ENCODE results near the gene EDC4. TPM values are rescaled to one million over a fixed set of nuclear protein-coding genes. Genes with fewer than 3 reads are reported as not detected.
"Not testable (repeated sequence)": the region's sequence is repeated elsewhere in the genome, so short reads cannot be mapped to it uniquely, and the experiment has no call there.

EDC4 gene
- total RNA-seq, 1 experiment from 2014 or later, result 80.9 TPM

DNA sequence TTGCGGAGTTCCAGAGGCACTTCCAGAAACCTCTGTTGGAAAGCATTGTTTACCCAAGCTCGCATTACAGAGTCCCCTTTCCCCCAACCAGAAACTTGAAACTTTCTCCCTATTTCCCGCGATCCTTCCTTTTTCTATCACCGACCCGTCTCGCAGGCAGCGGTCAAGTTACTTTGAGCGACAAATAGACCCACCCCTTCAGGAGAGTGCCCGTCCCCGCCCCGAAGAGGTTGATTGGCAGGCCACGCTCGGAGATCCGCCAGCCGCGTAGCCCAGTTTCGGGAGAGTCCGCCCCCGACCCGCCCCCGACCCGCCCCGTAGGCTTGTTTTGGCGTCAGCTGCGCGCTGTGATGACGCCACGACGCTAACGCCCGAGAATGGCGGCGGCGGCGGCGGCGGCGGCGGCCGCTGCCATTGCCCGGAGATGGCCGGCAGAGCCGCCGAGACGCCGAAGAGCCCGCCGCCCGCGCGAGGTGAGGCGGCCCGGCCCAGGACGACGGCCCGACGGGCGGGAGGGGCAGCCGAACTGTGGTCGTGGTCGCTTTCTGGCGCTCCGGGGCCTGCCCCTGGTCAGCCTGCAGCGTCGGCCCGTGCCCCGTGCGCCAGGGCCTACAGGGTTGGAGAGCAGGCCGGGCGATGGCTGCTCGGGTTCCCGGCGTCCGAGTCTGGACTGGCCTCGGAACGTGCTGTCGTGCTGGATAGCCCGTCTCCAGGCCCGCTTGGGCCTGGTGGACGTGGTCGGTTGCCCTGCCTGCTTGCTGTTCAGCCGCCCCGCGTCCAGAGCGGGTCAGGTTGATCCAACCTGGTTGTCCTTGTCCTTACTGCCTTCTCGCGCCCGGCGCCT lies 20.3 kb downstream of the EDC4 start, which contains the start of gene PSKH1:
Gene PSKH1, plus strand, starts transcription at position 356 of the 844 bp plus-strand sequence. CDS start 15,496 bp downstream, outside the sequence.
- DNase-seq (ENCODE audit: low spot score), result peak; percentile 98
- in situ Hi-C loops (cut with HindIII; ENCODE audit: low sequenced_read_pairs), result loop anchor here (25.0 kb wide), 1 partner anchor 206 kb away; no protein-coding TSS in a partner anchor

DNA sequence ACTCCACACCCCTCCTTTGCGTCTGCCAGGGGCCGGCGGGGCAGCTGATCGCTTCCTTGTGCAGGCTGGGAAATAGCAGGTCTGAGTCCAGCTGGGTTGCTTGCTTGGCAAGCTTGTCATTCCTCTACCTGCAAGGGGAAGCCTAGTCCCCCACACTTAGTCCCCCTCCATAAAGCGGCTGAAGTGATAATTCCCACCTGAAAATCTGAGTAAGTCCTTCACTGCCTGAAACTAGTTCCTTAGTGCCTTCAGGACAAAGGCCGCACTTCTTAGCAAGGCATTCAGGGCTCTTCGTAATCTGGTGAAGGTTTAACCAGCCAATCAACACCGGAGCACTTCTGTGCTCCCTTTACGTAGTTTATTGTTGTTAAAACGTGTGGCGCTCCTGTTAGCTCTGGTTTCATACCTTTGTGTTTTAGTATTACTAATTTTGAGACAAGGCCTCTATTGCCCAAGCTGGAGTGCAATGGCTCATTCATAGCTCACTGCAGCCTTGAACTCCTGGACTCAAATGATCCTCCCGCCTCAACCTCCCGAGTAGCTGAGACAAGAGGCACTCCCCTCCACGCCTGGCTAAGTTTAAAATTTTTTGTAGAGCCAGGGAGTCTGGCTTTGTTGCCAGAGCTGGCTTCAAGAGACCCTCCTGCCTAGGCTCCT lies 21.0 kb downstream of the EDC4 start:
- peak; percentile 55 for DNase-seq (ENCODE audit: low spot score)
- in situ Hi-C loops (cut with HindIII; ENCODE audit: low sequenced_read_pairs), result loop anchor here (25.0 kb wide), 1 partner anchor 207 kb away; no protein-coding TSS in a partner anchor

DNA sequence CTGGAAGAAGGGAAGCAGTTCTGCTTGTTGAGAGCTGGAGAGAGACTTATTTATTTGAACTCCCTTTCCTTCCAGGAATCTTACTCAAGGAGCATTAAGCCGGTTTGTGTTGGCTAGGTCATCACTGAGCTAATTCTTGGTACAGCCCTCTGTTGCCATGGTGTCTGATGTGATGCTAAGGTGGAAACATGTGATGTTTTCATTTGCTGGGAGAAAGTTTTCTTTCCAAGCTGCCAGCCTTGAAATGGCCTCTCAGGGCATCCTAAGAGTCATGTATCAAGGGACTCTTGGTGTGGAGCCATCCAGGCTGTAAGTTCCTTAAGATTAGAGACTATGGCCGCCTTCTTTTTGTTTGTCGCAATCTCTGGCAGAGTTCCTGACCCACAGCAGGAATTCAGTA lies 24.4 kb downstream of the EDC4 start:
- peak; percentile 36 for DNase-seq (ENCODE audit: low spot score)
- in situ Hi-C loops (cut with HindIII; ENCODE audit: low sequenced_read_pairs), result loop anchor here (25.0 kb wide), 1 partner anchor 210 kb away; no protein-coding TSS in a partner anchor

DNA sequence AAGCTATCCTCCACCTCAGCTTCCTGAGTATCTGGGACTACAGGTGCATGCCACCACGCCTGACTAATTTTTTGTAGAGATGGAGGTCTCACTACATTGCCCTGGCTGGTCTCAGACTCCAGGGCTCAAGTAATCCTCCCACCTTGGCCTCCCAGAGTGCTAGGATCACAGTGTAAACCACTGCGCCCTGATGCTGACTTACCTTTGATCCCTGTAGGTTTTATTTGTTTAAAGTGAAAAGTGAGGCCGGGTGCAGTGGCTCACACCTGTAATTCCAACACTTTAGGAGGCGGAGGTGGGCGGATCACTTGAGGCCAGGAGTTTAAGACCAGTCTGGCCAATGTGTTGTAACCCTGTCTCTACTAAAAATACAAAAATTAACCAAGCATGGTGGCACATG lies 28.9 kb downstream of the EDC4 start:
- DNase-seq (ENCODE audit: low spot score), result no peak
- in situ Hi-C loops (cut with HindIII; ENCODE audit: low sequenced_read_pairs), result no loop called here

DNA sequence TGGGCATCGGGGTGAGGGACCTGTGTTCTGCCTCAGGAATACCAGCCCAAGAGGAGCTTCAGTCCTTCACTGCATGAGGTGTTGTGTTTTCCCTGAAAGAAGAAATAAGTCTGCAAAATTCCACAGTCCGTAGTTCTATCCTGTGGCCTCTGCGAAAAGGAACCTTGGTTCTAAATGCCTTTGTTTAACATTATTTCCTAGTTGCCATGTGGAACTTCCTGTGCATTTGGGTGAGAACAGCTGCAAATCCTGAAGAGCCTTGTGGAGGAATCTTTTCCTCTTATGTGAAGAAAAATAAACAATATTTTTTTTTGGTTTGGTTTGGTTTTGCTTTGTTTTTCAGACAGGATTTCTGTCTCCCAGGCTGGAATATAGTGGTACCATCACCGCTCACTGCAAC lies 30.0 kb downstream of the EDC4 start:
- in situ Hi-C loops (cut with HindIII; ENCODE audit: low sequenced_read_pairs), result no loop called here
- no peak for DNase-seq (ENCODE audit: low spot score)

DNA sequence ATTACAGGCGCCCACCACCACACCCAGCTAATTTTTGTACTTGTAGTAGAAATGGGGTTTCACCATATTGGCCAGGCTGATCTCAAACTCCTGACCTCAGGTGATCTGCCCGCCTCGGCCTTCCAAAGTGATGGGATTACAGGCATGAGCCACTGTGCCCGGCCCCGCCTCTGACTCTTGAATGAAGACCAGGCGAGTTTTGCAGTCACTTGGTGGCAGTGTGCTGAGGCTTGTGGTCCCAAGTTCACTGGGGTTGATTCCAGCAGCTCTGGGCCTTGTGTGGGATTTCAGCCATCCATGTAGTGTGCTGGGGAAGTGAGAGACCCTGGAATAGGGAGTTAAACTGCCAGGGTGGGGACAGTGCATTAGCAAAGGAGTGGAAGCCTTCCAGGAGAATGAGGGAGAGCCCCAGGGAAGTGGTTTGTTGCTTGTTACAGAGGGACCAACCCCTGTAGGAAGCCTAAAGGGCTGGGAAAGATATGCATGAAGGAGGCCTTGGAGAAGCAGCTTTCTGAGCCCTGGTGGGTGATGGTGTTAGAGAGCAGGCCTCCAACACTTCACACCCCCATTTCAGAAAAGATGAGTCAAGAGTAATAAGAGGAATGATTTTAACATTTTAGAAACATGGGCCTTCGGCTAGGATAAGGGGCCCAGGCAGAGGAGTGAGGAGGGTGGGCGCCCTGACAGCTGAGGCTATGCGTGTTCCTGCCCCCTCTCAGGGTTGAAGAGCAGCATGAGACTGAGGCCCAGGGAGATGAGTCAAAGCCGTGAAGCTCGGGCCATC lies 34.7 kb downstream of the EDC4 start:
- no peak for DNase-seq (ENCODE audit: low spot score)
- in situ Hi-C loops (cut with HindIII; ENCODE audit: low sequenced_read_pairs), result no loop called here

DNA sequence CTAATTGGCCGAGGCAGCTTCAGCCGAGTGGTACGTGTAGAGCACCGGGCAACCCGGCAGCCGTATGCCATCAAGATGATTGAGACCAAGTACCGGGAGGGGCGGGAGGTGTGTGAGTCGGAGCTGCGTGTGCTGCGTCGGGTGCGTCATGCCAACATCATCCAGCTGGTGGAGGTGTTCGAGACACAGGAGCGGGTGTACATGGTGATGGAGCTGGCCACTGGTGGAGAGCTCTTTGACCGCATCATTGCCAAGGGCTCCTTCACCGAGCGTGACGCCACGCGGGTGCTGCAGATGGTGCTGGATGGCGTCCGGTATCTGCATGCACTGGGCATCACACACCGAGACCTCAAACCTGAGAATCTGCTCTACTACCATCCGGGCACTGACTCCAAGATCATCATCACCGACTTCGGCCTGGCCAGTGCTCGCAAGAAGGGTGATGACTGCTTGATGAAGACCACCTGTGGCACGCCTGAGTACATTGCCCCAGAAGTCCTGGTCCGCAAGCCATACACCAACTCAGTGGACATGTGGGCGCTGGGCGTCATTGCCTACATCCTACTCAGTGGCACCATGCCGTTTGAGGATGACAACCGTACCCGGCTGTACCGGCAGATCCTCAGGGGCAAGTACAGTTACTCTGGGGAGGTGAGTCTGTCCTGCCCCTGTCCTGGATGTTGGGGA lies 36.3 kb downstream of the EDC4 start:
- in situ Hi-C loops (cut with HindIII; ENCODE audit: low sequenced_read_pairs), result no loop called here
- no peak for DNase-seq (ENCODE audit: low spot score)

DNA sequence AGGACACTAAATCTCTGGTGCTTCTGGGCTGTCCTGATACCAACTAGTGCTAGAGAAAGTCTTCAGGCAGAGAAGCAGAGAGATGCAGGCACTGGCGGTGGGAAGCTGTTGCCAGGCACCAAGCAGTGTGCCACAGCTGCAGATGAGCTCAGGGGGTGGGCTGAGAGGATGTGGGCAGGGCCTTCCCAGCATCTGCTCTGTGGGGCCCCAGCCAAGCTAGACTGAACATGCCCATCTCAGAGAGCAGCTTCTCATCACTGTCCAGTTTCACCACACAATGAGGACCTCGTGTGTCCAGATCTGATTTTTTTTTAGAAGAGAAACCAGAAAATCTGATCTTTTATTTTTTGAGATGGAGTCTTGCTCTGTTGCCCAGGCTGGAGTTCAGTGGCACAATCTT lies 37.3 kb downstream of the EDC4 start:
- DNase-seq (ENCODE audit: low spot score), result no peak
- in situ Hi-C loops (cut with HindIII; ENCODE audit: low sequenced_read_pairs), result no loop called here

DNA sequence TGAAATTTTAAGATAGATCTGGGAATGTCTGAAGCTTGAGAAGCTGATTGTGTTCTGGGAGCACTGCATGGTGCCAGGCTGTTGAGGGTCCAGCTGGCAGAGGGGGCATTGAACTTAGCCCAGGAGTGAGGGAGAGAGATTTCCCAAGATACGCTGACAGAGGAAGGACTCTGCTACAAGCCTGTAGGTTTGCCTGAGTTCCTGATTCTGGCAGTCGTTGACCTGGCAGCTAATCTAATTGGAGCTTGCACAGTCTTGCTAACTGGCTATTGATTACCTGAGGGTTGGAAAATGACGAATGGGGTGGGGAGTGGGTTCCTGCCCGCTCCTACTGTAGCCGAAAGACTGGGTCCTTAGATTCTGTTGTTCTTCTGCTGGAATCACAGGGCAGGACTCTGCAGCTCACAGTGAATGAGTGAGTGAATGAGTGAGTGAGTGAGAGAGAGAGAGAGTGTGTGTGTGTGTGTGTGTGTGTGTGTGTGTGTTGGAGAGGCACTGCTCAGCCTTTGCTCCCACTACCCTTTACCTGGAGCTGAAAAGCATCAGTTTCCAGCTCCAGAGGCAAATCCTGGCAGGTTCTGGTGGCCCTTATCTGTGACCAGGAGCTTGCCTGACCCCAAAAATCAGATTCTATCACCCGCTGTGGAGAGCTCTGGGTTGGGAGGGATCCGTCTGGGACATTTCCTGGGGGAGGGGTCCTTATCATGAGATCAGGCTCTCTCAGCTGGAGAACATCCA lies 42.1 kb downstream of the EDC4 start:
- in situ Hi-C loops (cut with HindIII; ENCODE audit: low sequenced_read_pairs), result no loop called here
- no peak for DNase-seq (ENCODE audit: low spot score)

DNA sequence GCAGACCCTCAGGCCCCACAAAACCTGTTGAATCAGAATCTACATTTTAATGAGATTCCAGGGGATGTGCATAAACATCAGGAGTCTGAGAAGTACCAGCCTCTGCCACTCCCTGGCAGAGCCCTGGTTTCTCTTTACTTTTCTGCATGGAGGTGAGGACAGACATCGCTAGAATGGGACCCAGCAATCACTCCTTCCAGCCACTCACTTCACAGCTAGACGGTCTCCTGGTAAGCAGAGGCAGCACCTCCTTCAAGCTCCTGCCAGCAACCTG lies 42.6 kb downstream of the EDC4 start:
- in situ Hi-C loops (cut with HindIII; ENCODE audit: low sequenced_read_pairs), result not testable (repeated sequence)

DNA sequence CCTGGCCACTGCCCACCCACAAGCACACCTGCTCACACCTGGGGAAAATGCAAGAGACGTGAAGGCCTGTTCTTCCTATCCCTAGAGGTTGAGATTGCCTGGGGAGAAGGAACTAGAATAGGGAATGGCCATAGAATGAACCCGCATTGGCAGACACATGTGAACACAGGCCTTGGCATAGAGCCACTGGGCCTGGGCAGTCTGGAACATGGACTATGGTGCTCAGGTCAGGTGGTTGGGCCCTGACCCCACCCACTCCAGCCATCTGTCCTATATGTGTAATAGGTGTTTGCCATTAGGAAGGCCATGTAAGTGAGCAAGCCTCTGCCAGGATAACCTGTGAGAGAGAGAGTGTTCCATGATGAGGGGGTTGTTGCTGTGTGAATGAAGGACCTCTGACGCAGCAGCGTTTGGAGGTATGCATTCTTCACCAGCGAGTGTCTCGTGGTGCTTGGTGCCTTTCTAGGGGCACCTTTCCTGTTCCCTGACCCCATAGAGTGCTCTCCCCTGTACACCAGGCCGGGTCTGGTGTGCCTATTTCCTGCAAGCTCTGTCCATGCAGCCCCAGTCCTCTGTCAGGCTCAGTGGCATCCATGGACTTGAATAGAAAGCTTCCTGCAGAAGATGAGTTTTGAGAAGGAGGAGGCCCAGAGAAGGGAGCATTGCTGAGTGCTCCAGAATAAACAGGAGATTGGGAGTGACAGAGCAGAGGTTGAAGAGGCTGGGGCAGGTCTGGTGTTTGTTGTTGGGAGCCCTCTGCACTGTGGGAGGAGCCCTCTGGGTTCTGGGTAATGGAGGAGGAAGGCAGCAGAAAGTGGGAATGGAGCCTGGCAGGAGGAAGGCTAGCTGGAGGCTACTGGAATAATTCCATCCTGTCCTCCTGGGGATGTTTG lies 43.2 kb downstream of the EDC4 start:
- peak; percentile 55 for DNase-seq (ENCODE audit: low spot score)
- in situ Hi-C loops (cut with HindIII; ENCODE audit: low sequenced_read_pairs), result no loop called here

More for the DNA sequence above, 42.6 kb downstream of the EDC4 start:
- DNase-seq (ENCODE audit: low spot score), result not testable (repeated sequence)

DNA sequence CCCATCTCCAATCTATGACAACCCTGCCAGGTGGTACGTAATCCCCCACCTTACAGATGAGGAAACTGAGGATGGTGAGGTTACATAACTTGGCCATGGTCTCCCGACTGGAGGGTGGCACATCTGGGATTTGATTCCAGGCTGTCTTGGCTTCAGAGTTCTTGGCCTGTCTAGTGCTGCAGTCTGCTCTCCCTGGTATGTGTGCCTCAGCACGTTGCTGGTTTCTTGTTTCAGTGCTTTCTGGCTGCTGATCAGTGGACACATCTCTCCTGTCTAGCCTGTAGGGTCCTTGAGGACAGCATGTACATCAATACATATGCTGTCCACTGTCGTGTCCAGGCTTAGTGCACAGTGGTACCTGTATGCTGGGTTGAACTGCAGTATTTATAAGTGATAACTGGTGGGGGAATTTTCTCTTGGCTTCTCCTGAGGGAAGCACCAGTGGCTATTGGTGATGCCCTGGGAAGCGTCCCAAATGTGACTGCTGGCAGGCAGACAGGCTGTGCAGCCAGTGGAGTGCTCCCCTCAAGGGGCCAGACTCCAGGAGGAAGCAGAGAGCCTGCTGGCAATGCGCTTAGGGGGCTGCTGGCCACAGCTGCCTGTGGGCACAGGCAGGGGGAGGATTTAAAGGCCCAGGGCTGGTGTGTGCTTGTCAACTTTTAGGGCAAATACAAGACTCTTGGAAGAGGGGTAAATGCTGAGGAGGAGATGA lies 44.4 kb downstream of the EDC4 start:
- DNase-seq (ENCODE audit: low spot score), result peak; percentile 45
- in situ Hi-C loops (cut with HindIII; ENCODE audit: low sequenced_read_pairs), result no loop called here

DNA sequence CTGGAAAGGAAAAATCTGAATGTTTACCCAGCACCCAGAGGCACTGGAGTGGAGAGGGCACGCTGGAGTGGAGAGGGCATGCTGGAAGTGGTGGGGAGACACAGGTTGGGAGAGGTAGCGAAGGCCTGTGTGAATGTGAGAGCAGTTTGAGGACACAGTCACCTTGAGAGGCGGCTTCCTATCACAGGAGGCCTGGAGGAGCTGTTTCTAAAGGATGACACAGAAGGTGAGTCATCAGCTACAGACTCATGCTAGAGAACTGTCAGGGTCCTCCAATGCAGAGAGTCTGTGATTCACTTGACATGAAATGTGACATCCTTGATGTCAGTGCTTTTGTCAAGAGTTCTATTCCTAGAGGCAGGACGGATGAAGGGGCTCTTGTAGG lies 45.0 kb downstream of the EDC4 start:
- in situ Hi-C loops (cut with HindIII; ENCODE audit: low sequenced_read_pairs), result no loop called here

DNA sequence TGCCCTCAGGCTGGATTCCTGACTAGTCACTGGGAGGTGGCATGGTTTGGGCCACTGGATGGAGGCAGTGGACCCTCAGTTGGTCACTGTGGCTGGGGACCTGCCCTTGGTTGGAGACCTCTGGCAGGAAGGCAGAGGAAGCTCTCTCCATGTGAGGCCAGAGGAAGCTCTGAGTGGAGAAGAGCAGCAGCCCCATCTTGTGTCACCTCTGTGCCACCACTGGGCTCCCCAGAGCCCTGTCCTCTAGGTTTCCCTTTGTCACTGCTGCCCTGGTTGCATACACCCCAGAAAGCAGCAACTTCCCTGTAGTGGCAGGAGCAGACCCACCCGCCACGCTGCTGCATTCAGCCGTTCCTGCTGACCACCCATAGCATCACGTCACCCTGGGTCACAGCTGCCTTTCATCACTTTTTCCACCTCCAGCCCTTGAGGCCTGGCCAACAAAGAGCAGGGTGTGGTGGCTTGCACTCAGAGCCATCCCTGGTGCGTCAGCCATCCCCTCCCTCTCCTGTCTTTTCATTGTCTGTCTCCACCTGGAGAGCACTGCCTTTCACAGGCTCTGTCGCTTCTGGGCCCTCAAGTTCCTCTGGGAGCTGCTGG lies 46.9 kb downstream of the EDC4 start:
- in situ Hi-C loops (cut with HindIII; ENCODE audit: low sequenced_read_pairs), result loop anchor here (5.0 kb wide), 1 partner anchor 97 kb away; no protein-coding TSS in a partner anchor
- no peak for DNase-seq (ENCODE audit: low spot score)

More for the DNA sequence above, 45.0 kb downstream of the EDC4 start:
- DNase-seq (ENCODE audit: low spot score), result no peak

DNA sequence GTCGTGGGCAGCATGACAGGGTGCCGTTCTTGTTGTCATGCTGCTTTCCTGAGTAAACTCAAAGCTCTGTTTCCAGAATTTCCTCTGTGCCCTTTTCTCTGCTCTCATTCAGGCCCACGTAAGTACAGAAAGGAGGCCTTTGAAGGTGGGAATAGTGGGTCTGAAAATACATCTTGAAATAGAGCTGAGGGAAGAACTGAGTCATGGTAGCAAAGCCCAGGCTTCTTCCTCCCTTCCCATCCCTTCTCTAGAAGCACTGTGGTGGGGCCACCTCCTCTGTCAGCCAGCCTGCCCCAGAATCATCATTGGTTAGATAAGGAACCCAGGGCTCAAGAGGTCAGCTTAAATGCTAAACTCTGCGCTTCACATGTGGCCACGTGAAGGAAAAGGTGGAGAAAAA lies 49.4 kb downstream of the EDC4 start:
- DNase-seq (ENCODE audit: low spot score), result no peak
- in situ Hi-C loops (cut with HindIII; ENCODE audit: low sequenced_read_pairs), result loop anchor here (5.0 kb wide), 1 partner anchor 100 kb away; no protein-coding TSS in a partner anchor

DNA sequence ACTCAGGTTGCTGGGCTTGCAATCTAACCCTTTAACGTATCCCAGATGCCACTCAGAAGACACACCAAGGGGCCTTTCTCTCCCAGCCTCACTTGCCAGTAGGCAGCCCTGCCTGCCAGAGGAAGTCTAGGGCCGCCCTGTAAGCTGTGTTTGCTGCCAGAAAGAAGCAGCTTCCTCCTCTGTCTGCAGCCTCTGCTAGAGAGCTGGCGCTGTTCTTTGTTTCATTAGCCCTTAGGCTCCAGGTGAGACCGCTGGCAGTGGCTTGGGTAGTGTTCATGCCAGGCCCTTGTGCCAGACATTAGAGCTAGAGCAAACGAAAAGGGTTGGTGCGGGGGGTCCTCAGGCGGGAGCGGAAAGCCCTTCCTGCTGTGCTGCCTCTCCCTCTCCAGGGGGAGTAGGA lies 49.9 kb downstream of the EDC4 start:
- DNase-seq (ENCODE audit: low spot score), result no peak
- in situ Hi-C loops (cut with HindIII; ENCODE audit: low sequenced_read_pairs), result loop anchor here (5.0 kb wide), 1 partner anchor 100 kb away; no protein-coding TSS in a partner anchor
